Inferior parietal cortex (tissue), 1 donor: Measurements from ENCODE around the gene GOLGA2.

ENCODE experiments used
- DNase-seq: peaks from one replicate; pipeline ENCODE4 v3.0.0-alpha.2; 2016; ENCODE audit errors: extremely low spot score

Gene GOLGA2

GRCh38 chr9:128211981-128212281, 63.9 kb downstream of the GOLGA2 start:
- DNase-seq = no peak

GRCh38 chr9:128211186-128211980, 64.4 kb downstream of the GOLGA2 start:
- DNase-seq = no peak

- no peak for DNase-seq
Observed at GRCh38 chr9:128208946-128209669, 66.7 kb downstream of the GOLGA2 start.

- no peak for DNase-seq
Observed at GRCh38 chr9:128208386-128208785, 67.4 kb downstream of the GOLGA2 start.

- no peak for DNase-seq
Observed at GRCh38 chr9:128206916-128207910, 68.6 kb downstream of the GOLGA2 start.

GRCh38 chr9:128206484-128206883, 69.3 kb downstream of the GOLGA2 start:
- no peak for DNase-seq
